Endothelial cell of umbilical vein (primary cell): ENCODE measurements around the gene SHPK.

ENCODE experiments used
- CTCF ChIP-seq, 2 donors: IDR thresholded peaks; 1 replicate in 1 of 2; 2 replicates in 1 of 2; pipeline ENCODE4 v1.5.1; 2011; ENCODE audit warnings: low read length in 2 of 2, mild to moderate bottlenecking in 2 of 2, moderate library complexity in 2 of 2, control low read depth in 1 of 2, inconsistent platforms in 1 of 2, low read depth in 1 of 2; ENCODE audit not compliant: insufficient read depth in 1 of 2; ENCODE audit errors: extremely low read depth in 1 of 2
- EZH2 ChIP-seq: IDR thresholded peaks from 2 replicates; pipeline ENCODE4 v1.6.1; 2012; ENCODE audit warnings: borderline replicate concordance, low read depth, mild to moderate bottlenecking, moderate library complexity, low read length, inconsistent platforms; ENCODE audit not compliant: severe bottlenecking
- JUN ChIP-seq: IDR thresholded peaks from 2 replicates; pipeline ENCODE4 v1.6.1; 2011; ENCODE audit warnings: borderline replicate concordance, low read depth; ENCODE audit not compliant: insufficient read length, insufficient read depth
- POLR2A ChIP-seq: IDR thresholded peaks from 2 replicates; pipeline ENCODE4 v1.6.1; 2012; ENCODE audit warnings: low read depth, mild to moderate bottlenecking, control low read depth, low read length

GRCh38 chr17:3683054-3683511, 47.0 kb upstream of the SHPK start:
- TF ChIP-seq POLR2A, result no peak
- TF ChIP-seq EZH2, result no peak
- TF ChIP-seq CTCF (IDR thresholded peaks at IDR 0.05; ENCODE audit: extremely low read depth in 1 of 2, insufficient read depth in 1 of 2, low read depth in 1 of 2, low read length in 2 of 2), result peak; percentile 93 to 96
- TF ChIP-seq JUN, result no peak
